Keratinocyte (primary cell): ENCODE measurements around the gene COG6. TPM values are rescaled to one million over a fixed set of nuclear protein-coding genes. Genes with fewer than 3 reads are reported as not detected.

Experiments used
- DNase-seq: peaks from one replicate; pipeline ENCODE4 v3.0.0-alpha.2; 2011; ENCODE audit warnings: low read depth, missing footprints, low spot score
- FAIRE-seq: peaks from 2 replicates; lab custom pipeline; 2011; peaks lifted over from hg19 to GRCh38; lab: Jason Lieb, UNC
- H2AFZ ChIP-seq: 2 replicates; pipeline ENCODE4 v1.6.0; 2012; ENCODE audit warnings: low read length, control low read depth, inconsistent platforms; ENCODE audit not compliant: control insufficient read depth
- H3K27ac ChIP-seq: 2 replicates; pipeline ENCODE4 v1.5.1; 2011; ENCODE audit warnings: low read length; ENCODE audit not compliant: control insufficient read depth, insufficient read depth
- H3K27me3 ChIP-seq: 3 replicates; pipeline ENCODE4 v1.6.0; 2011; ENCODE audit warnings: low read length; ENCODE audit not compliant: control insufficient read depth, insufficient read depth; ENCODE audit errors: extremely low read depth
- H3K36me3 ChIP-seq, 2 experiments: 2 replicates in 1 of 2; 3 replicates in 1 of 2; pipeline ENCODE4 v1.5.1; 2011; ENCODE audit warnings: low read length in 2 of 2, mild to moderate bottlenecking in 1 of 2; ENCODE audit not compliant: control insufficient read depth in 2 of 2, insufficient read depth in 2 of 2; ENCODE audit errors: extremely low read depth in 1 of 2
- H3K4me1 ChIP-seq: 3 replicates; pipeline ENCODE4 v1.5.1; 2011; ENCODE audit warnings: low read length; ENCODE audit not compliant: control insufficient read depth, insufficient read depth; ENCODE audit errors: extremely low read depth
- H3K4me2 ChIP-seq: 3 replicates; pipeline ENCODE4 v1.6.0; 2011; ENCODE audit warnings: low read depth, low read length; ENCODE audit not compliant: control insufficient read depth, insufficient read depth; ENCODE audit errors: extremely low read depth
- H3K4me3 ChIP-seq, 3 experiments: fragments of 200-600 bp in 1 of 3; sonication (generic) in 1 of 3; 2 replicates in 2 of 3; 3 replicates in 1 of 3; pipeline ENCODE4 v1.5.1; 2011 to 2016; ENCODE audit warnings: low read length in 3 of 3, mild to moderate bottlenecking in 3 of 3, control low read depth in 2 of 3, inconsistent platforms in 1 of 3, low read depth in 1 of 3, mixed read lengths in 1 of 3, mixed run types in 1 of 3, moderate library complexity in 1 of 3; ENCODE audit not compliant: control insufficient read depth in 2 of 3, insufficient read depth in 2 of 3; ENCODE audit errors: extremely low read depth in 1 of 3
- H3K79me2 ChIP-seq: 2 replicates; pipeline ENCODE4 v1.6.0; 2012; ENCODE audit warnings: low read length; ENCODE audit not compliant: control insufficient read depth, insufficient read depth
- H3K9ac ChIP-seq: 3 replicates; pipeline ENCODE4 v1.6.0; 2011; ENCODE audit warnings: low read length; ENCODE audit not compliant: control insufficient read depth, insufficient read depth; ENCODE audit errors: extremely low read depth
- H3K9me1 ChIP-seq: 3 replicates; pipeline ENCODE4 v1.6.0; 2011; ENCODE audit warnings: low read length; ENCODE audit not compliant: control insufficient read depth, insufficient read depth; ENCODE audit errors: extremely low read depth
- H3K9me3 ChIP-seq: 2 replicates; pipeline ENCODE4 v1.5.1; 2012; ENCODE audit warnings: low read depth, low read length; ENCODE audit not compliant: control insufficient read depth
- H4K20me1 ChIP-seq: 3 replicates; pipeline ENCODE4 v1.6.0; 2011; ENCODE audit warnings: low read length; ENCODE audit not compliant: control insufficient read depth, insufficient read depth; ENCODE audit errors: extremely low read depth
- CTCF ChIP-seq, 3 experiments: IDR thresholded peaks in 1 of 3; conservative IDR thresholded peaks in 1 of 3; optimal IDR thresholded peaks in 1 of 3; 2 replicates in 2 of 3; 3 replicates in 1 of 3; pipeline versions ENCODE3 to v1.5.1; 2011; ENCODE audit warnings: low read length in 3 of 3, mild to moderate bottlenecking in 3 of 3, moderate library complexity in 2 of 3, control low read depth in 1 of 3, inconsistent platforms in 1 of 3; ENCODE audit not compliant: insufficient read depth in 2 of 3; ENCODE audit errors: extremely low read depth in 1 of 3
- EZH2 ChIP-seq: IDR thresholded peaks from one replicate; pipeline ENCODE4 v1.6.1; 2012; ENCODE audit warnings: inconsistent platforms, mild to moderate bottlenecking, low read length, moderate library complexity
- dilution Hi-C: fragments of 300-500 bp; cut with MboI; formaldehyde crosslinking; loops from one replicate; pipeline ENCODE4 v1.7.0; 2020; ENCODE audit warnings: low sequenced_read_pairs; ENCODE audit not compliant: extremely low pct_ligation_motif_present
- polyA plus RNA-seq, 5 experiments: library from polyadenylated mRNA; depleted of rRNA in 3 of 5; stranded (reverse) in 3 of 5; stranded (forward) in 1 of 5; unstranded in 1 of 5; fragments of >200 nt; gene quantifications; 1 replicate in 1 of 5; 2 replicates in 3 of 5; 3 replicates in 1 of 5; pipeline versions ENCODE4 v1.2.1 to v1.2.3, GENCODE V29; 2011 to 2012; ENCODE audit warnings: missing spikeins in 2 of 5, low read depth in 1 of 5, low replicate concordance in 1 of 5

Gene COG6
- polyA plus RNA-seq, 1 donor (not counting 4 experiments of a cell fraction or from before 2014, with no cell fraction given) = 25.5 TPM

GRCh38 chr13:39781381-39781780 lies 125.9 kb downstream of the COG6 start:
- Histone ChIP-seq H2AFZ (no peak overlapping the region), H3K9me1 (no peaks in the 10 kb centered on the region), H3K4me1 (peaks cover 10% of the 10 kb centered on the region), H3K9me3 (peaks cover 2% of the 10 kb centered on the region), H4K20me1 (no peaks in the 10 kb centered on the region), H3K27me3 (no peaks in the 10 kb centered on the region), H3K4me2 (no peak overlapping the region), H3K27ac (no peak overlapping the region), H3K79me2 (no peaks in the 10 kb centered on the region), H3K9ac (no peak overlapping the region), H3K4me3 (no peak overlapping the region), H3K36me3 (no peaks in the 10 kb centered on the region)
- TF ChIP-seq EZH2 (no peak), CTCF (optimal IDR thresholded peaks at IDR 0.05 in 1 of 3, IDR thresholded peaks at IDR 0.05 in 1 of 3, conservative IDR thresholded peaks at IDR 0.05 in 1 of 3; ENCODE audit: extremely low read depth in 1 of 3, insufficient read depth in 2 of 3, low read length in 3 of 3) (no peak)
- dilution Hi-C loops = no loop called here
- no peak for DNase-seq
- FAIRE-seq = no peak

GRCh38 chr13:39783051-39783450 lies 127.6 kb downstream of the COG6 start:
- Histone ChIP-seq H3K27me3 (no peaks in the 10 kb centered on the region), H4K20me1 (no peaks in the 10 kb centered on the region), H3K27ac (no peak overlapping the region), H3K9me3 (no peaks in the 10 kb centered on the region), H3K4me3 (no peak overlapping the region), H3K9me1 (no peaks in the 10 kb centered on the region), H3K4me2 (no peak overlapping the region), H3K4me1 (no peaks in the 10 kb centered on the region), H3K36me3 (no peaks in the 10 kb centered on the region), H2AFZ (no peak overlapping the region), H3K79me2 (no peaks in the 10 kb centered on the region), H3K9ac (no peak overlapping the region)
- no peak for FAIRE-seq
- TF ChIP-seq CTCF (optimal IDR thresholded peaks at IDR 0.05 in 1 of 3, IDR thresholded peaks at IDR 0.05 in 1 of 3, conservative IDR thresholded peaks at IDR 0.05 in 1 of 3; ENCODE audit: extremely low read depth in 1 of 3, insufficient read depth in 2 of 3, low read length in 3 of 3) = no peak
- no peak for TF ChIP-seq EZH2
- dilution Hi-C loops = no loop called here
- no peak for DNase-seq
